ENCODE measurements around the gene HTR6.

Gene HTR6

GRCh38 chr1:19655718-19656080 is 9.0 kb upstream of the HTR6 start:
- no peak for TF ChIP-seq CREB1 (IDR thresholded peaks at IDR 0.05; ENCODE audit: low read depth)
- TF ChIP-seq EGR1 (IDR thresholded peaks at IDR 0.05): no peak
- no peak for TF ChIP-seq CEBPB (IDR thresholded peaks at IDR 0.05)
- no peak for TF ChIP-seq RAD21 (IDR thresholded peaks at IDR 0.05; ENCODE audit: low read depth)
- TF ChIP-seq MAX (IDR thresholded peaks at IDR 0.05): no peak
- TF ChIP-seq USF1 (IDR thresholded peaks at IDR 0.05): no peak
- no peak for TF ChIP-seq TCF12 (IDR thresholded peaks at IDR 0.05; ENCODE audit: low read depth)

GRCh38 chr1:19656134-19656779 is 8.4 kb upstream of the HTR6 start:
- TF ChIP-seq USF1 (IDR thresholded peaks at IDR 0.05) (no peak), TAF1 (IDR thresholded peaks at IDR 0.05; ENCODE audit: low read depth) (no peak), ZBTB7A (IDR thresholded peaks at IDR 0.05; ENCODE audit: low read depth) (no peak), NFIC (IDR thresholded peaks at IDR 0.05) (no peak), CEBPB (IDR thresholded peaks at IDR 0.05) (no peak), MAX (IDR thresholded peaks at IDR 0.05) (no peak)

- no peak for TF ChIP-seq ZBTB7A (IDR thresholded peaks at IDR 0.05; ENCODE audit: low read depth)
- no peak for TF ChIP-seq MAX (IDR thresholded peaks at IDR 0.05)
- no peak for TF ChIP-seq EP300 (IDR thresholded peaks at IDR 0.05; ENCODE audit: borderline replicate concordance)
- TF ChIP-seq RAD21 (IDR thresholded peaks at IDR 0.05; ENCODE audit: low read depth): no peak
- no peak for TF ChIP-seq TCF12 (IDR thresholded peaks at IDR 0.05; ENCODE audit: low read depth)
- TF ChIP-seq NFIC (IDR thresholded peaks at IDR 0.05): no peak
- no peak for TF ChIP-seq REST (IDR thresholded peaks at IDR 0.05; ENCODE audit: low read depth)
- TF ChIP-seq YY1 (IDR thresholded peaks at IDR 0.05; ENCODE audit: low read depth): no peak
- no peak for TF ChIP-seq USF1 (IDR thresholded peaks at IDR 0.05)
- TF ChIP-seq CEBPB (IDR thresholded peaks at IDR 0.05): no peak
- TF ChIP-seq TEAD4 (IDR thresholded peaks at IDR 0.05): no peak
- TF ChIP-seq TAF1 (IDR thresholded peaks at IDR 0.05; ENCODE audit: low read depth): no peak
- TF ChIP-seq CREB1 (IDR thresholded peaks at IDR 0.05; ENCODE audit: low read depth): no peak
These were observed 7.8 kb upstream of the HTR6 start for GRCh38 chr1:19656780-19657466.

GRCh38 chr1:19657511-19657910 is 7.2 kb upstream of the HTR6 start:
- TF ChIP-seq YY1 (IDR thresholded peaks at IDR 0.05; ENCODE audit: low read depth): no peak
- TF ChIP-seq FOXM1 (IDR thresholded peaks at IDR 0.05; ENCODE audit: borderline replicate concordance, low read depth): no peak
- TF ChIP-seq EGR1 (IDR thresholded peaks at IDR 0.05): no peak
- no peak for TF ChIP-seq CREB1 (IDR thresholded peaks at IDR 0.05; ENCODE audit: low read depth)
- TF ChIP-seq EP300 (IDR thresholded peaks at IDR 0.05; ENCODE audit: borderline replicate concordance): no peak
- TF ChIP-seq TAF1 (IDR thresholded peaks at IDR 0.05; ENCODE audit: low read depth): no peak
- no peak for TF ChIP-seq TEAD4 (IDR thresholded peaks at IDR 0.05)
- TF ChIP-seq RAD21 (IDR thresholded peaks at IDR 0.05; ENCODE audit: low read depth): no peak
- TF ChIP-seq TCF12 (IDR thresholded peaks at IDR 0.05; ENCODE audit: low read depth): no peak
- no peak for TF ChIP-seq USF1 (IDR thresholded peaks at IDR 0.05)
- TF ChIP-seq NFIC (IDR thresholded peaks at IDR 0.05): no peak
- no peak for TF ChIP-seq CEBPB (IDR thresholded peaks at IDR 0.05)
- no peak for TF ChIP-seq ZBTB7A (IDR thresholded peaks at IDR 0.05; ENCODE audit: low read depth)
- TF ChIP-seq REST (IDR thresholded peaks at IDR 0.05; ENCODE audit: low read depth): no peak
- TF ChIP-seq MAX (IDR thresholded peaks at IDR 0.05): no peak
